Glutamatergic neuron (in vitro differentiated cells): ENCODE data around the gene ARHGEF2. TPM values are rescaled to one million over a fixed set of nuclear protein-coding genes. Genes with fewer than 3 reads are reported as not detected.

Source experiments
- DNase-seq: peaks from one replicate; pipeline ENCODE4 v3.0.0; 2022
- H3K27ac Mint-ChIP-seq: one replicate; pipeline ENCODE4 v1.8.0; 2020; ENCODE audit warnings: mild to moderate bottlenecking, mixed read lengths, inconsistent platforms; ENCODE audit not compliant: unreplicated experiment
- H3K27me3 Mint-ChIP-seq: one replicate; pipeline ENCODE4 v1.8.0; 2020; ENCODE audit warnings: mild to moderate bottlenecking, moderate library complexity, mixed read lengths, inconsistent platforms; ENCODE audit not compliant: unreplicated experiment
- H3K36me3 Mint-ChIP-seq: one replicate; pipeline ENCODE4 v1.8.0; 2020; ENCODE audit warnings: mild to moderate bottlenecking, mixed read lengths, inconsistent platforms; ENCODE audit not compliant: unreplicated experiment
- H3K4me1 Mint-ChIP-seq: one replicate; pipeline ENCODE4 v1.8.0; 2020; ENCODE audit warnings: mild to moderate bottlenecking, low read depth, mixed read lengths, inconsistent platforms; ENCODE audit not compliant: unreplicated experiment
- H3K4me3 Mint-ChIP-seq: one replicate; pipeline ENCODE4 v1.8.0; 2020; ENCODE audit warnings: mild to moderate bottlenecking, mixed read lengths, inconsistent platforms; ENCODE audit not compliant: unreplicated experiment
- H3K9me3 Mint-ChIP-seq: one replicate; pipeline ENCODE4 v1.8.0; 2020; ENCODE audit warnings: mild to moderate bottlenecking, moderate library complexity, mixed read lengths, inconsistent platforms; ENCODE audit not compliant: unreplicated experiment
- CTCF ChIP-seq: fragments of 200-600 bp; sonication (generic); IDR thresholded peaks from one replicate; pipeline ENCODE4 v1.5.0; 2021; ENCODE audit not compliant: partially characterized antibody, unreplicated experiment
- total RNA-seq: library from RNA; stranded (reverse); fragmentation: NEBNext Ultra II Directional; extraction: Animal tissue kit (Norgen Biotek cat#: 25700); gene quantifications from one replicate; pipeline ENCODE4 v1.2.1, GENCODE V29; 2021; ENCODE audit not compliant: unreplicated experiment

The ARHGEF2 gene
- total RNA-seq, 1 donor from 2014 or later = 222 TPM

- no peak overlapping the region for H3K4me3 Mint-ChIP-seq
- peaks cover 4% of the 10 kb centered on the region for H3K27me3 Mint-ChIP-seq
- H3K9me3 Mint-ChIP-seq = peaks cover 4% of the 10 kb centered on the region
- DNase-seq = no peak
- no peak for TF ChIP-seq CTCF
- no peaks in the 10 kb centered on the region for H3K4me1 Mint-ChIP-seq
- H3K36me3 Mint-ChIP-seq = no peaks in the 10 kb centered on the region
- H3K27ac Mint-ChIP-seq = no peak overlapping the region
Measured at GRCh38 chr1:156009404-156009803, 31.1 kb upstream of the ARHGEF2 start.

GRCh38 chr1:156006666-156007376 is 28.5 kb upstream of the ARHGEF2 start:
- Mint-ChIP-seq H3K4me1 (no peaks in the 10 kb centered on the region), H3K36me3 (no peaks in the 10 kb centered on the region), H3K9me3 (peaks cover 3% of the 10 kb centered on the region), H3K4me3 (no peak overlapping the region), H3K27me3 (peaks cover 4% of the 10 kb centered on the region), H3K27ac (no peak overlapping the region)
- TF ChIP-seq CTCF = no peak
- DNase-seq = no peak

GRCh38 chr1:156004843-156005584 is 26.7 kb upstream of the ARHGEF2 start:
- Mint-ChIP-seq H3K27me3 (peaks cover 2% of the 10 kb centered on the region), H3K36me3 (no peaks in the 10 kb centered on the region), H3K4me1 (no peaks in the 10 kb centered on the region), H3K27ac (no peak overlapping the region), H3K4me3 (no peak overlapping the region), H3K9me3 (no peaks in the 10 kb centered on the region)
- TF ChIP-seq CTCF = no peak
- no peak for DNase-seq

- Mint-ChIP-seq H3K36me3 (no peaks in the 10 kb centered on the region), H3K27me3 (peaks cover 2% of the 10 kb centered on the region), H3K4me3 (no peak overlapping the region), H3K4me1 (no peaks in the 10 kb centered on the region), H3K9me3 (no peaks in the 10 kb centered on the region), H3K27ac (no peak overlapping the region)
- no peak for TF ChIP-seq CTCF
- no peak for DNase-seq
Measured at GRCh38 chr1:156003923-156004188, 25.5 kb upstream of the ARHGEF2 start.

- no peak for DNase-seq
- TF ChIP-seq CTCF = no peak
- Mint-ChIP-seq H3K9me3 (no peaks in the 10 kb centered on the region), H3K36me3 (no peaks in the 10 kb centered on the region), H3K27ac (no peak overlapping the region), H3K4me1 (no peaks in the 10 kb centered on the region), H3K27me3 (peaks cover 2% of the 10 kb centered on the region), H3K4me3 (no peak overlapping the region)
Measured at GRCh38 chr1:156002188-156002911, 24.0 kb upstream of the ARHGEF2 start.
